ENCODE results near the gene ZBTB16.

ZBTB16 gene

GRCh38 chr11:114059278-114059983 is at the start of gene ZBTB16:
Gene ZBTB16, plus strand, starts transcription at chr11:114059711. Its CDS starts 3,590 bp downstream, at chr11:114063301.
- DNase-seq (ENCODE audit: insufficient read length, low spot score): no peak
- FAIRE-seq: no peak

GRCh38 chr11:114010931-114011330 is 48.6 kb upstream of the ZBTB16 start:
- FAIRE-seq (no peak), DNase-seq (ENCODE audit: insufficient read length, low spot score) (no peak)

GRCh38 chr11:114011443-114011842 is 48.1 kb upstream of the ZBTB16 start:
- FAIRE-seq: no peak
- DNase-seq (ENCODE audit: insufficient read length, low spot score): no peak

- DNase-seq (ENCODE audit: insufficient read length, low spot score) (no peak), FAIRE-seq (no peak)
Observed at GRCh38 chr11:114015117-114015516, 44.4 kb upstream of the ZBTB16 start.

DNA sequence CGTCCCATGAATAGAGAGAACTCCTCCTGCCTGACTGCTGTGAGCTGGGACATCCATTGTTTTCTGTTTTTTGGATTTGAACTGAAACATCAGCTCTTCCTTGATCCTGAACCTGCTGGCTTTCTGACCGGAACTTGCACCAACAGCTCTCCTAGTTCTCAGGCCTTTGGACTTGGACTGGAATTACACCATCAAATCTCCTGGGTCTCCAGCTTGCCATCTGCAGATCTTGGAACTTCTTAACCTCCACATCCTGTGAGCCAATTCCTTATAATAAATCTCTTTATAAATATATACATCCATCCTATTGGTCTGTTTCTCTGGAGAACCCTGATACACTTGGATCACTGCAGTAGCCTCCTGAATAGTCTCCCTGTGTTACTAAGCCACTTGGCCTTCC is 42.5 kb upstream of the ZBTB16 start:
- no peak for FAIRE-seq

GRCh38 chr11:114017723-114018122 is 41.8 kb upstream of the ZBTB16 start:
- no peak for DNase-seq (ENCODE audit: insufficient read length, low spot score)

More for the DNA sequence above, 42.5 kb upstream of the ZBTB16 start:
- DNase-seq (ENCODE audit: insufficient read length, low spot score): no peak

DNA sequence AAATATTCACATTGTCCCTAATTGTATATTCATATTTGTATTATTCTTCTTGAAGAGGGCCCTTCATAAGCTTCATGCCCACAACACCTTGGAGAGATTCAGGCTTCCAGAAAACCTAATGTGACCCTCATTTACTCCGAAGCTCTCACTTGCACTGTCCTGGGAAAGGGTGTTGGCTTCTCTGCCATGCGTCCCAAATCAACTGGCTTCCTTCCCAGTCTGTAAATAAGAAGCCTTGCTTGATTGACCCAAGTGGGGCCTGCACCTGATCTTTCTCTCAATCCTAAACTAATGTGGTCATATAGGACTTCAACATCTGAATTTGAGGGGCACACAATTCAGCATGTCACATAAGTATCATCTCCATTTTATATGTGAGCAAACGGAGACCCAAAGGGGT is 40.5 kb upstream of the ZBTB16 start:
- FAIRE-seq (no peak), DNase-seq (ENCODE audit: insufficient read length, low spot score) (no peak)

More at GRCh38 chr11:114017723-114018122, 41.8 kb upstream of the ZBTB16 start:
- FAIRE-seq: no peak

GRCh38 chr11:114019574-114019973 is 39.9 kb upstream of the ZBTB16 start:
- FAIRE-seq (no peak), DNase-seq (ENCODE audit: insufficient read length, low spot score) (no peak)

GRCh38 chr11:114025329-114025907 is 34.1 kb upstream of the ZBTB16 start:
- FAIRE-seq (no peak), DNase-seq (ENCODE audit: insufficient read length, low spot score) (no peak)

DNA sequence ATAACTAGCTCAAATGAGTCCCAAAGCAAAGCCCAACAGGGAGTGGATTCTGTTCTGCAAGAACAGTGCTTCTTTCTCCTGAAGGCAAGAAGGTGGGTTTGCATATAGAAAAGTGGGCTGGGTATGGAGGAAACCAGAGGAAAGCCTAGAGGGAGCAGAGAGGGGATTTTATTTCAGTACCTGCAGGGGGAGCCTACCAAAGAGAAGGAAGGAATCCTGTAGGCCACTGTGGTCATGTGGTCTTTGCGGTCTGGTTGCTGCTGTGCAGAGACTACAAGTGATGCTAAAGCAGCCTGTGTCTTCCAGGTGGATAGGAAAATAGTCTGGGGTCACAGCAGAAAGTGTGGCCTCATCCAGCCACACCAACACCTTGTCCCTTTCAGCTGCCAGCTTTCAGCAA is 33.2 kb upstream of the ZBTB16 start:
- DNase-seq (ENCODE audit: insufficient read length, low spot score): no peak
- no peak for FAIRE-seq

DNA sequence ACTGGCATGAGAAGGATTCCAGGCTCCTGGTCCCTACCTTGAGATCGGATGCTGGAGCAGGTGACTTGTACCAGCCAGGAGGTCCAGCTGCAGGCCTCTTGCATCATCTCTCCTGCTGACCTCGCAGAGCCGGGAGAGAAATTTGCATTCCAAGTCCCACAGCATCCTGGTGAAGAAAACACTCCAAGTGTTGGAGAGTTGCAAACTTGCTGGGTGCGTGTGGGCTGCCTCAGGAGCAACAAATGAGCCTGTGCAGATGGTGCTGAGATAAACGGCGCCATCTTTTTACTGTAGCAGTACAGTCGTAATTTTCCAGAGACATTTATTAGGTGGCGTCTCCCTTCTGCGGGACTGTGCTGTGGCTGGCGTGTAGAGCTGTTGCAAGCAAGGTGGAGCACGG is 32.1 kb upstream of the ZBTB16 start:
- no peak for DNase-seq (ENCODE audit: insufficient read length, low spot score)
- FAIRE-seq: no peak

GRCh38 chr11:114027926-114028325 is 31.6 kb upstream of the ZBTB16 start:
- DNase-seq (ENCODE audit: insufficient read length, low spot score) (no peak), FAIRE-seq (no peak)

GRCh38 chr11:114031246-114031966 is 28.1 kb upstream of the ZBTB16 start:
- FAIRE-seq (no peak), DNase-seq (ENCODE audit: insufficient read length, low spot score) (no peak)

- FAIRE-seq: no peak
- no peak for DNase-seq (ENCODE audit: insufficient read length, low spot score)
Observed at GRCh38 chr11:114031967-114032320, 27.6 kb upstream of the ZBTB16 start.

DNA sequence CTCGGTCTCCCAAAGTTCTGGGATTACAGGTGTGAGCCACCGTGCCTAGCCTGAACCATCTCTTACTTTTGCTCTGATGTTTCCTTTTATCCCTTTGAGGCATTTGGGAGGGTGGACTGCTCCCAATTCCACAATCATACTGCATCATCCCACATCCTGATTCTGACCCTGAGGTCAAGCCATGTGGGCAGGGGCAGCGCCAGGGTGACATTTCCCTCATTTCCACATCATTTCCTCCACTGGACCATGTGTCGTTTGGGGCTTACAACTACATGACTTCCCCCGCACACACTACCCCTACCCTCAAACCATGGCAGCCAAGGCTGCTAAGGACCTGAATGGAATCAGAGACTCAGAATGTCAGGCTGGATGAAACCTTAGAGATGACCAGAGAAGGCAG is 26.4 kb upstream of the ZBTB16 start:
- no peak for DNase-seq (ENCODE audit: insufficient read length, low spot score)
- no peak for FAIRE-seq

- FAIRE-seq (no peak), DNase-seq (ENCODE audit: insufficient read length, low spot score) (no peak)
Observed at GRCh38 chr11:114033572-114033971, 25.9 kb upstream of the ZBTB16 start.

DNA sequence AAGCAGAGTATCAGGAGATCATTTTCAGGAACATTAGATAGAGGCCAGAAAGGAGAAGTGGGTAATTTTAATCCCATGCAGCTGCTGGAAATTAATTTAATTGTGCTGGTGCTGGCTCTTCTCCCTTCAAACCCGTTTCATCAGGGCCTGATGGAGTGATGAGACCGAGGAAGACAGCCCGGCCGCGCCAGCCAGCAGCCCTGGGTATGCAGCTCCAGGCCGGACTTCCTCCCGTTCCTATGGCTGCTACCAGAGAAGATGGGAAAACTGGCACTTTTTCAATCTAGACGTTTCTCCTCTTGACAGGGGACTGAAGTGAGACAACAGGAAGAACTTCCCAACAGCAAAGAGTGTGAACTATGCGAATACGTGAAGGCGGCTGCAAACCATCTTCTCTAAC is 24.6 kb upstream of the ZBTB16 start:
- no peak for FAIRE-seq
- DNase-seq (ENCODE audit: insufficient read length, low spot score): no peak

DNA sequence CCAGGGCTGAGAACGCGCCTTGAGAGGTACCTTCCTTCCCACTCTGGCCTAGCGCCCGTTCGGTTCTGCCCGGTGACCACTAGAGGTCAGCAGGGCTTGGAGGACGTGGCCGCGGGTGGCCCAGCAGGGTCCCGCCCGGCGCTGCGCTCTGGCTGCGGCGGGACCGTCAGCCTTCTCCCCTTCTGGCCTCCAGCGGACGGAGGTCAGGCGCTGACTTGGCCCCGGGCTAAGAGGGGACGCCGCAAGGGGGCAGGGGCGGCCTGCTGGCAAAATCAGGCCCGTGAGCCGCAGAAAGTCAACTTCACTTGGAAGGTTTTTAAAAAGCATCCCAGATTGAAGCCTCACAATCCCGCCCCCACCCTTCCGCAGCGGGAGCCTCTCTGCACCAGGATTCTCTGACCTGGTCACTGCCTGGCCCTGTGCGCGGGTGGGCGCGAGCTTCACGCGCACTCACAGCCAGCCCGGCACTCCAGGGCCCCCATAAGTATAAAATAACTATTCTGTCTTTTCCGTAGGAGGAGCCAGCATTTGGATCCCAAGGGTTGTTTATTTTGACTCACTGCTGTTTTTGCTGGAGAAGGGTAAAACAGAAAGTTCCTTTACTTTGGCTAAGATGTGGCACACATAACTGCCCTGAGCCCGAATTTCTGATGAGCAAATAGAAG is 23.2 kb upstream of the ZBTB16 start:
- DNase-seq (ENCODE audit: insufficient read length, low spot score) (peak; percentile 71), FAIRE-seq (peak; percentile 65)

- DNase-seq (ENCODE audit: insufficient read length, low spot score) (no peak), FAIRE-seq (no peak)
Observed at GRCh38 chr11:114036958-114037357, 22.6 kb upstream of the ZBTB16 start.

GRCh38 chr11:114039551-114039950 is 20.0 kb upstream of the ZBTB16 start:
- no peak for FAIRE-seq
- no peak for DNase-seq (ENCODE audit: insufficient read length, low spot score)

- FAIRE-seq (no peak), DNase-seq (ENCODE audit: insufficient read length, low spot score) (peak; percentile 21)
Observed at GRCh38 chr11:114040706-114041211, 18.8 kb upstream of the ZBTB16 start.
